GM12891 (cell line): Measurements from ENCODE around the gene HEXD.

ENCODE experiments used
- POLR2AphosphoS5 ChIP-seq: IDR thresholded peaks from 2 replicates; pipeline ENCODE4 v1.6.1; 2011; ENCODE audit warnings: low read depth, low read length, control low read depth
- TAF1 ChIP-seq: IDR thresholded peaks from 2 replicates; pipeline ENCODE4 v1.6.1; 2011; ENCODE audit warnings: low read depth, low read length, control low read depth

DNA sequence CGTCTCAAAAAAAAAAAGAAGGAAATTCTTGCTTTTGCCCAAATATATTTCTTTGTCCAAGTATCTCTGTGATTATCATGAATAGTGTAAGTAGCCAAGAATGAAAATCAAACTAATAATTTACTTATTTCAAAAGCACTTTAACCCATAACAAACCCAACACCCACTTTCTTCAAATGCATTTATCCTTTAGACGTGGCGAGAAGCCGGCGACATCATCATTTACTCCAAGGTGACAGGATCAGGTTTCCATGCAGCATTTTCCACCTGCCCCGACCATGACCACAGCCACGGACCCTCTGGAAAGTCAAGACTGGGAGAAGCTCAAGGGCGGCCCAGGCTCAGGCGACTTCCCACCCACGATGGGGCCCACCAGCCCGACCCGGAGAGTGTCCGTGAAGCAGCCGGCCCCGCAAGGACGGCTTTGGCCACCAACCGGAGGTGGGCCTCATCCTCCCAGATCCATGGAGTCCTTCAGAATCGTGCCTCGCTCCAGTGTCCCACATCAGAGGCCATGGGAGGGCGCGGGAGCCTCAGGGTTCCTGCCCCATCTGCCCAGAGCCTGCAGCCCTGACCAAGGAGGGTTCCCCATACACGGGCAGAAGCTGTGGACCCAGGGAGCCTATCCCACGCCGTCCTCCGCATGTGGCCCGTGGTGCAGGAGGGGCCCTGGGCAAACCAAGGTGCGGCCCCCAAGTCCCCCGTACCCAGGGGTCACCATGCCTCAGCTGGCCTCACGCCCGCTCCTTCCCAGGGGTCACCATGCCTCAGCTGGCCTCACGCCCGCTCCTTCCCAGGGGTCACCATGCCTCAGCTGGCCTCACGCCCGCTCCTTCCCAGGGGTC lies 27.9 kb upstream of the HEXD start:
- TF ChIP-seq POLR2AphosphoS5 (no peak), TAF1 (no peak)
